ENCODE measurements around the gene ADAMTS18.

- TF ChIP-seq CTCF (optimal IDR thresholded peaks at IDR 0.05 in 1 of 3, IDR thresholded peaks at IDR 0.05 in 1 of 3, conservative IDR thresholded peaks at IDR 0.05 in 1 of 3; ENCODE audit: extremely low read depth in 1 of 3, insufficient read depth in 2 of 3, low read length in 3 of 3) (no peak), EZH2 (IDR thresholded peaks at IDR 0.05; ENCODE audit: low read length) (no peak)
These were observed 20.0 kb downstream of the ADAMTS18 start for GRCh38 chr16:77414752-77415231.
